Gastroesophageal sphincter (tissue), 3 donors: ENCODE measurements around the gene POLDIP2.

ENCODE experiments used
- EP300 ChIP-seq: sonication (generic); formaldehyde crosslinking; IDR thresholded peaks from one replicate; pipeline ENCODE4 v1.6.1; 2017; ENCODE audit warnings: antibody characterized with exemption, mild to moderate bottlenecking
- POLR2A ChIP-seq, 2 donors: fragments of 450-650 bp; IDR thresholded peaks; one replicate each; pipeline ENCODE4 v1.6.1; 2017; ENCODE audit warnings: antibody characterized with exemption in 2 of 2, mild to moderate bottlenecking in 2 of 2, moderate library complexity in 1 of 2
- POLR2AphosphoS5 ChIP-seq: sonication (generic); formaldehyde crosslinking; IDR thresholded peaks from one replicate; pipeline ENCODE4 v1.6.1; 2017; ENCODE audit warnings: antibody characterized with exemption
- TF ChIP-seq, protein P1 (sequence below), 4 experiments: fragments of 200-600 bp in 2 of 4; fragments of 450-650 bp in 2 of 4; sonication (generic) in 1 of 4; IDR thresholded peaks; one replicate each; pipeline ENCODE4 v1.5.1; 2017 to 2019; ENCODE audit warnings: antibody characterized with exemption in 4 of 4, mild to moderate bottlenecking in 2 of 4, moderate library complexity in 2 of 4

DNA sequence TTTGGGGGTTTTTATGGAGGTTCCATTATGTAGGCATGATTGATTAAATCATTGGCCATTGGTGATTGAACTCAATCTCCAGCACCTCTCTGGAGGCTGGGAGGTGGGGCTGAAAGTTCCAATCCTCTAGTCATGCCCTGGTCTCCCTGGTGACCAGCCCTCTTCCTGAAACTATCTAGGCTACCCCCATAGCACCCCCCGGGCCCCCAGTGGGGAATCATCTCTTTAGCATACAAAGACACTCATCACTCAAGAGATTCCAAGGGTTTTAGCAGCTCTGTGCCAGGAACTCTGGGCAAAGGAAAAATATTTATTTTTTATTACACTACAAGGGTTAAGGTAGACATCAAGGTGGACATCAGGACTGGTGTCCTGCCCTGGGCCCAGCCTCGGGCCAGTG, 38.1 kb upstream of the POLDIP2 start:
- TF ChIP-seq, protein P1, sequence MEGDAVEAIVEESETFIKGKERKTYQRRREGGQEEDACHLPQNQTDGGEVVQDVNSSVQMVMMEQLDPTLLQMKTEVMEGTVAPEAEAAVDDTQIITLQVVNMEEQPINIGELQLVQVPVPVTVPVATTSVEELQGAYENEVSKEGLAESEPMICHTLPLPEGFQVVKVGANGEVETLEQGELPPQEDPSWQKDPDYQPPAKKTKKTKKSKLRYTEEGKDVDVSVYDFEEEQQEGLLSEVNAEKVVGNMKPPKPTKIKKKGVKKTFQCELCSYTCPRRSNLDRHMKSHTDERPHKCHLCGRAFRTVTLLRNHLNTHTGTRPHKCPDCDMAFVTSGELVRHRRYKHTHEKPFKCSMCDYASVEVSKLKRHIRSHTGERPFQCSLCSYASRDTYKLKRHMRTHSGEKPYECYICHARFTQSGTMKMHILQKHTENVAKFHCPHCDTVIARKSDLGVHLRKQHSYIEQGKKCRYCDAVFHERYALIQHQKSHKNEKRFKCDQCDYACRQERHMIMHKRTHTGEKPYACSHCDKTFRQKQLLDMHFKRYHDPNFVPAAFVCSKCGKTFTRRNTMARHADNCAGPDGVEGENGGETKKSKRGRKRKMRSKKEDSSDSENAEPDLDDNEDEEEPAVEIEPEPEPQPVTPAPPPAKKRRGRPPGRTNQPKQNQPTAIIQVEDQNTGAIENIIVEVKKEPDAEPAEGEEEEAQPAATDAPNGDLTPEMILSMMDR (IDR thresholded peaks at IDR 0.05) = no peak
- TF ChIP-seq POLR2A (IDR thresholded peaks at IDR 0.05) (no peak), POLR2AphosphoS5 (no peak), EP300 (no peak)
